Measurements from ENCODE around the gene GABRD.

The GABRD gene

GRCh38 chr1:2070016-2070415 is 50.9 kb downstream of the GABRD start:
- H3K4me1 ChIP-seq (ENCODE audit: control extremely low read depth in 1 of 4, control insufficient read depth in 4 of 4, insufficient read depth in 4 of 4, low read length in 3 of 4), result no peaks in the 10 kb centered on the region
- no peak for DNase-seq
- H3K27me3 ChIP-seq (replicated peaks in 2 of 5; ENCODE audit: control insufficient read depth in 4 of 5, insufficient read depth in 5 of 5, low read length in 4 of 5), result no peaks in the 10 kb centered on the region
- 99% methylated on average over 11 of the region's 11 CpGs for WGBS (ENCODE audit: insufficient coverage)
- no peak overlapping the region for H3K27ac ChIP-seq (ENCODE audit: insufficient read depth in 1 of 2, low read depth in 1 of 2, low read length in 2 of 2, poor library complexity in 1 of 2, severe bottlenecking in 2 of 2)
- peaks cover 0 to 2% (median under 1%) of the 10 kb centered on the region in 5 experiments for H3K9me3 ChIP-seq (ENCODE audit: control extremely low read depth in 1 of 5, control insufficient read depth in 4 of 5, insufficient read depth in 2 of 5, low read depth in 1 of 5, low read length in 4 of 5)
- no peak overlapping the region for H3K4me3 ChIP-seq (ENCODE audit: control insufficient read depth in 1 of 7, extremely low read depth in 1 of 7, insufficient read depth in 4 of 7, low read depth in 2 of 7, low read length in 6 of 7)
- H3K36me3 ChIP-seq (ENCODE audit: control insufficient read depth in 4 of 4, insufficient read depth in 4 of 4, low read length in 3 of 4), result peaks cover 0 to 21% (median under 1%) of the 10 kb centered on the region in 4 experiments
- ChIA-PET CTCF (no interaction called here), POLR2A (no interaction called here)

- Histone ChIP-seq H3K4me3 (ENCODE audit: control insufficient read depth in 1 of 7, extremely low read depth in 1 of 7, insufficient read depth in 4 of 7, low read depth in 2 of 7, low read length in 6 of 7) (no peak overlapping the region), H3K27ac (ENCODE audit: insufficient read depth in 1 of 2, low read depth in 1 of 2, low read length in 2 of 2, poor library complexity in 1 of 2, severe bottlenecking in 2 of 2) (no peak overlapping the region), H3K4me1 (ENCODE audit: control extremely low read depth in 1 of 4, control insufficient read depth in 4 of 4, insufficient read depth in 4 of 4, low read length in 3 of 4) (no peaks in the 10 kb centered on the region), H3K27me3 (replicated peaks in 2 of 5; ENCODE audit: control insufficient read depth in 4 of 5, insufficient read depth in 5 of 5, low read length in 4 of 5) (no peaks in the 10 kb centered on the region), H3K9me3 (ENCODE audit: control extremely low read depth in 1 of 5, control insufficient read depth in 4 of 5, insufficient read depth in 2 of 5, low read depth in 1 of 5, low read length in 4 of 5) (no peaks in the 10 kb centered on the region), H3K36me3 (ENCODE audit: control insufficient read depth in 4 of 4, insufficient read depth in 4 of 4, low read length in 3 of 4) (peaks cover 0 to 22% (median under 1%) of the 10 kb centered on the region in 4 experiments)
- over 99% methylated on average over 32 of the region's 36 CpGs for WGBS (ENCODE audit: insufficient coverage)
- POLR2A ChIA-PET, result no interaction called here
- no peak for DNase-seq
- CTCF ChIA-PET, result no interaction called here
Measured at GRCh38 chr1:2070800-2071530, 51.8 kb downstream of the GABRD start.

GRCh38 chr1:2072109-2072806 is 53.1 kb downstream of the GABRD start:
- H3K9me3 ChIP-seq (ENCODE audit: control extremely low read depth in 1 of 5, control insufficient read depth in 4 of 5, insufficient read depth in 2 of 5, low read depth in 1 of 5, low read length in 4 of 5), result peaks cover 0 to 10% (median 5%) of the 10 kb centered on the region in 5 experiments
- peaks cover 0 to 30% (median under 1%) of the 10 kb centered on the region in 4 experiments for H3K36me3 ChIP-seq (ENCODE audit: control insufficient read depth in 4 of 4, insufficient read depth in 4 of 4, low read length in 3 of 4)
- POLR2A ChIA-PET, result interaction anchor here (0.6 kb wide), 1 partner anchor 107 kb away, joined by 3 read pairs; no protein-coding TSS in a partner anchor
- H3K27ac ChIP-seq (ENCODE audit: insufficient read depth in 1 of 2, low read depth in 1 of 2, low read length in 2 of 2, poor library complexity in 1 of 2, severe bottlenecking in 2 of 2), result no peak overlapping the region
- WGBS (ENCODE audit: insufficient coverage), result 91% methylated on average over 19 of the region's 25 CpGs
- H3K4me3 ChIP-seq (ENCODE audit: control insufficient read depth in 1 of 7, extremely low read depth in 1 of 7, insufficient read depth in 4 of 7, low read depth in 2 of 7, low read length in 6 of 7), result no peak overlapping the region
- no peaks in the 10 kb centered on the region for H3K27me3 ChIP-seq (replicated peaks in 2 of 5; ENCODE audit: control insufficient read depth in 4 of 5, insufficient read depth in 5 of 5, low read length in 4 of 5)
- no peaks in the 10 kb centered on the region for H3K4me1 ChIP-seq (ENCODE audit: control extremely low read depth in 1 of 4, control insufficient read depth in 4 of 4, insufficient read depth in 4 of 4, low read length in 3 of 4)
- no peak for DNase-seq
- CTCF ChIA-PET, result interaction anchor here (1.3 kb wide), 1 partner anchor 17 kb away, joined by 4 read pairs; no protein-coding TSS in a partner anchor

GRCh38 chr1:2072891-2073290 is 53.7 kb downstream of the GABRD start:
- Histone ChIP-seq H3K4me3 (ENCODE audit: control insufficient read depth in 1 of 7, extremely low read depth in 1 of 7, insufficient read depth in 4 of 7, low read depth in 2 of 7, low read length in 6 of 7) (no peak overlapping the region), H3K4me1 (ENCODE audit: control extremely low read depth in 1 of 4, control insufficient read depth in 4 of 4, insufficient read depth in 4 of 4, low read length in 3 of 4) (no peaks in the 10 kb centered on the region), H3K27me3 (replicated peaks in 2 of 5; ENCODE audit: control insufficient read depth in 4 of 5, insufficient read depth in 5 of 5, low read length in 4 of 5) (no peaks in the 10 kb centered on the region), H3K27ac (ENCODE audit: insufficient read depth in 1 of 2, low read depth in 1 of 2, low read length in 2 of 2, poor library complexity in 1 of 2, severe bottlenecking in 2 of 2) (no peak overlapping the region), H3K36me3 (ENCODE audit: control insufficient read depth in 4 of 4, insufficient read depth in 4 of 4, low read length in 3 of 4) (peaks cover 0 to 31% (median 0%) of the 10 kb centered on the region in 4 experiments), H3K9me3 (ENCODE audit: control extremely low read depth in 1 of 5, control insufficient read depth in 4 of 5, insufficient read depth in 2 of 5, low read depth in 1 of 5, low read length in 4 of 5) (peaks cover 0 to 16% (median 9%) of the 10 kb centered on the region in 5 experiments)
- CTCF ChIA-PET, result interaction anchor here (1.3 kb wide), 1 partner anchor 16 kb away, joined by 4 read pairs; no protein-coding TSS in a partner anchor
- 96% methylated on average over 11 of the region's 14 CpGs for whole genome bisulfite sequencing (ENCODE audit: insufficient coverage)
- DNase-seq, result no peak
- POLR2A ChIA-PET, result no interaction called here

- no peaks in the 10 kb centered on the region for H3K4me1 ChIP-seq (ENCODE audit: control extremely low read depth in 1 of 4, control insufficient read depth in 4 of 4, insufficient read depth in 4 of 4, low read length in 3 of 4)
- ChIA-PET CTCF (no interaction called here), POLR2A (no interaction called here)
- no peaks in the 10 kb centered on the region for H3K27me3 ChIP-seq (replicated peaks in 2 of 5; ENCODE audit: control insufficient read depth in 4 of 5, insufficient read depth in 5 of 5, low read length in 4 of 5)
- DNase-seq, result no peak
- peaks cover 0 to 32% (median 0%) of the 10 kb centered on the region in 4 experiments for H3K36me3 ChIP-seq (ENCODE audit: control insufficient read depth in 4 of 4, insufficient read depth in 4 of 4, low read length in 3 of 4)
- peaks cover 0 to 19% (median 16%) of the 10 kb centered on the region in 5 experiments for H3K9me3 ChIP-seq (ENCODE audit: control extremely low read depth in 1 of 5, control insufficient read depth in 4 of 5, insufficient read depth in 2 of 5, low read depth in 1 of 5, low read length in 4 of 5)
- no peak overlapping the region for H3K27ac ChIP-seq (ENCODE audit: insufficient read depth in 1 of 2, low read depth in 1 of 2, low read length in 2 of 2, poor library complexity in 1 of 2, severe bottlenecking in 2 of 2)
- H3K4me3 ChIP-seq (ENCODE audit: control insufficient read depth in 1 of 7, extremely low read depth in 1 of 7, insufficient read depth in 4 of 7, low read depth in 2 of 7, low read length in 6 of 7), result no peak overlapping the region
- 97% methylated on average over 59 of the region's 59 CpGs for WGBS (ENCODE audit: insufficient coverage)
Measured at GRCh38 chr1:2073382-2074230, 54.5 kb downstream of the GABRD start.

- H3K4me3 ChIP-seq (ENCODE audit: control insufficient read depth in 1 of 7, extremely low read depth in 1 of 7, insufficient read depth in 4 of 7, low read depth in 2 of 7, low read length in 6 of 7), result no peak overlapping the region
- CTCF ChIA-PET, result no interaction called here
Measured at GRCh38 chr1:2074396-2074795, 55.3 kb downstream of the GABRD start.

More at GRCh38 chr1:2074396-2074795, 55.3 kb downstream of the GABRD start:
- no peaks in the 10 kb centered on the region for H3K27me3 ChIP-seq (replicated peaks in 2 of 5; ENCODE audit: control insufficient read depth in 4 of 5, insufficient read depth in 5 of 5, low read length in 4 of 5)
- H3K4me1 ChIP-seq (ENCODE audit: control extremely low read depth in 1 of 4, control insufficient read depth in 4 of 4, insufficient read depth in 4 of 4, low read length in 3 of 4), result no peaks in the 10 kb centered on the region
- H3K27ac ChIP-seq (ENCODE audit: insufficient read depth in 1 of 2, low read depth in 1 of 2, low read length in 2 of 2, poor library complexity in 1 of 2, severe bottlenecking in 2 of 2), result no peak overlapping the region
- peaks cover 0 to 22% (median 18%) of the 10 kb centered on the region in 5 experiments for H3K9me3 ChIP-seq (ENCODE audit: control extremely low read depth in 1 of 5, control insufficient read depth in 4 of 5, insufficient read depth in 2 of 5, low read depth in 1 of 5, low read length in 4 of 5)
- WGBS (ENCODE audit: insufficient coverage), result 98% methylated on average over 18 of the region's 19 CpGs
- POLR2A ChIA-PET, result no interaction called here
- no peak for DNase-seq
- peaks cover 0 to 26% (median 0%) of the 10 kb centered on the region in 4 experiments for H3K36me3 ChIP-seq (ENCODE audit: control insufficient read depth in 4 of 4, insufficient read depth in 4 of 4, low read length in 3 of 4)
